Measurements from ENCODE around the gene PDZK1IP1.

The PDZK1IP1 gene

DNA sequence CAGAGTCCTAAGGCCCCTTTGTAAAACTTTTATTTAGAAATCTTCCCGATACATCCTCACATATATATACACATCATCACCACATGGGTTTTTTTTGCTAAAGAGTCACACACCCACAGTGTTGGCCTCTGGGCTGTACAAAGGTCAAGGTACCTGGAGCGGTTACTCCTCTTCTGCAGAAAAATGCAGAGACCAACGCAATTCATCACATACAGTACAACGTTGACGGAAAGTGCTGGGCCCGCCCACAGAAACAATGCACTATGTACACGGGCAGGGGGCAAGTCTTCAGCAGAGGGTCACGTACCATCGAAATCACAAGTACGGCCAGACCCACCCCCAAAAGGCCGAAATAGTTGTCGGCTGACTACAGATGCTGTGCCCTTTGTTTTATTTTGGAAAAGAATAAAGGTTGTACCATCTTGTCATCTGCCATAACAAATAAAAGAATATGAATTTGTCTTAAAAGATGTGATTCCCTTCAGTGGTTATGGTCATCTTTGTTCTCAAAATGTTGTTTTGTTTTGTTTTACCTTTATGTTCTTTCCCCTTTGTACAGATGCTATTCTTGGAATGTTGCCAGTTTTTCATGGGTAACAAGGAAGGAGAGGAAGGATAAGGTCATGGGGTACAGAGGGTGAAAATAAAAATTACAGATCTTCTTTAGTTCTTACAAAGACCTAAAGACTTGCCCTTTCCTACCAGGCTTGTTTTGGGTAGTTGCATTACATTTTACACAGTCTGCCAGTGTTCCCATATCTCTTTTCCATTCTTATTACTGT, 26.6 kb upstream of the PDZK1IP1 start:
- no peaks in the 10 kb centered on the region for H3K9me3 ChIP-seq (ENCODE audit: insufficient read depth, low read length)
- no peak overlapping the region for H3K4me2 ChIP-seq (ENCODE audit: low read depth, low read length, poor library complexity, severe bottlenecking)
- no peaks in the 10 kb centered on the region for H3F3A ChIP-seq (ENCODE audit: insufficient read depth)
- H2AFZ ChIP-seq (ENCODE audit: low read depth, low read length, severe bottlenecking), result no peak overlapping the region
- no peaks in the 10 kb centered on the region for H3K27me3 ChIP-seq (ENCODE audit: low read length)
- H3K79me2 ChIP-seq (ENCODE audit: insufficient read depth, low read length), result no peaks in the 10 kb centered on the region
- no peaks in the 10 kb centered on the region for H3K9me2 ChIP-seq (replicated peaks; ENCODE audit: insufficient read depth, low read length)
- no peak overlapping the region for H3K9ac ChIP-seq (ENCODE audit: low read length)
- TF ChIP-seq, protein P1, sequence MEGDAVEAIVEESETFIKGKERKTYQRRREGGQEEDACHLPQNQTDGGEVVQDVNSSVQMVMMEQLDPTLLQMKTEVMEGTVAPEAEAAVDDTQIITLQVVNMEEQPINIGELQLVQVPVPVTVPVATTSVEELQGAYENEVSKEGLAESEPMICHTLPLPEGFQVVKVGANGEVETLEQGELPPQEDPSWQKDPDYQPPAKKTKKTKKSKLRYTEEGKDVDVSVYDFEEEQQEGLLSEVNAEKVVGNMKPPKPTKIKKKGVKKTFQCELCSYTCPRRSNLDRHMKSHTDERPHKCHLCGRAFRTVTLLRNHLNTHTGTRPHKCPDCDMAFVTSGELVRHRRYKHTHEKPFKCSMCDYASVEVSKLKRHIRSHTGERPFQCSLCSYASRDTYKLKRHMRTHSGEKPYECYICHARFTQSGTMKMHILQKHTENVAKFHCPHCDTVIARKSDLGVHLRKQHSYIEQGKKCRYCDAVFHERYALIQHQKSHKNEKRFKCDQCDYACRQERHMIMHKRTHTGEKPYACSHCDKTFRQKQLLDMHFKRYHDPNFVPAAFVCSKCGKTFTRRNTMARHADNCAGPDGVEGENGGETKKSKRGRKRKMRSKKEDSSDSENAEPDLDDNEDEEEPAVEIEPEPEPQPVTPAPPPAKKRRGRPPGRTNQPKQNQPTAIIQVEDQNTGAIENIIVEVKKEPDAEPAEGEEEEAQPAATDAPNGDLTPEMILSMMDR (IDR thresholded peaks at IDR 0.05; ENCODE audit: insufficient read depth, low read length, poor library complexity, severe bottlenecking), result no peak
- TF ChIP-seq EZH2phosphoT487 (conservative IDR thresholded peaks at IDR 0.05; ENCODE audit: low read length), result no peak
- no peak overlapping the region for H3K27ac ChIP-seq (ENCODE audit: low read depth, low read length)
- H3K36me3 ChIP-seq (ENCODE audit: low read length), result no peaks in the 10 kb centered on the region
- no peaks in the 10 kb centered on the region for H4K20me1 ChIP-seq (ENCODE audit: low read depth, low read length)
- H3K4me3 ChIP-seq (ENCODE audit: insufficient read depth, low read length, poor library complexity, severe bottlenecking), result no peak overlapping the region

DNA sequence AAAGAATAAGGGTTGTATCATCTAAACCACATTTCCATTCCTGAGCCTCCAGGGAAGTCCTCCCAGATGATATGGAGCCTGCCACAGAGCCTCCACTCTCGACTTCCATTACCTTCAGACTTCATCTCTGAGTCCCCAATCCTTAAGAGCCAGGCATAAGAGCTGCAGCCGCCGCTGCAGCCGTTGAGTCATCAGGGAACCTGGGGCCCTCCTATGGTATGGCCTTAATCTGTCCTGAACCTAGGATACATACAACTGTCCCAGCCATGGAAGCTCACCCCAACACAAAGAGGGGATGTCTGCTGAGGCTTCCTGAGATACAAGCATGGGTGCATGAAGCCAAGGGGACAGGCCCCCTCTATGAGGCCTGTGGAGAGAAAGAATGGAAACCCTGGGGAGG, 25.9 kb upstream of the PDZK1IP1 start:
- Histone ChIP-seq H3K4me3 (ENCODE audit: insufficient read depth, low read length, poor library complexity, severe bottlenecking) (no peak overlapping the region), H3K27ac (ENCODE audit: low read depth, low read length) (no peak overlapping the region), H3K27me3 (ENCODE audit: low read length) (no peaks in the 10 kb centered on the region), H3K9ac (ENCODE audit: low read length) (no peak overlapping the region), H4K20me1 (ENCODE audit: low read depth, low read length) (no peaks in the 10 kb centered on the region), H3F3A (ENCODE audit: insufficient read depth) (no peaks in the 10 kb centered on the region), H3K4me2 (ENCODE audit: low read depth, low read length, poor library complexity, severe bottlenecking) (no peak overlapping the region), H3K79me2 (ENCODE audit: insufficient read depth, low read length) (no peaks in the 10 kb centered on the region), H2AFZ (ENCODE audit: low read depth, low read length, severe bottlenecking) (no peak overlapping the region), H3K9me2 (replicated peaks; ENCODE audit: insufficient read depth, low read length) (no peaks in the 10 kb centered on the region), H3K36me3 (ENCODE audit: low read length) (no peaks in the 10 kb centered on the region), H3K9me3 (ENCODE audit: insufficient read depth, low read length) (no peaks in the 10 kb centered on the region)
- TF ChIP-seq EZH2phosphoT487 (conservative IDR thresholded peaks at IDR 0.05; ENCODE audit: low read length), result no peak
- TF ChIP-seq, protein P1 (IDR thresholded peaks at IDR 0.05; ENCODE audit: insufficient read depth, low read length, poor library complexity, severe bottlenecking), result no peak

DNA sequence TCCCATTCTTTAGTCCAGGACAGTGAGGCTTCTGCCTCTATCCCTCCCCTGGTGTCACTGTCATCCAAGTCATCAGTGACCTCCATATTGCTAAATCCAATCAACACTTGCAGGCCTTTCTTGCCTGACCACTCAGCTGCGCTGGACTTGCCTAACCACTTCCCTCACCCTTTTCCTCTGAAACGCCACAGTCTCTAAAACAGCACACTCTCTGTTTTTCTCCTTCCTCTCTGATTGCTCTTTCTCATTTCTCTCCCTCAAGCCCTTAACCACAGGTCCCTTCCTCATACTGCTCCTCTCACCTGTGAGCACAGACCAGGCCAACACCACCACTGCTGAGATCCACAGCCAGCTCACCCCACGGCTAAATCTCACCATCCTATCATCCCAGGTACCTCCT, 24.7 kb upstream of the PDZK1IP1 start:
- Histone ChIP-seq H3K4me2 (ENCODE audit: low read depth, low read length, poor library complexity, severe bottlenecking) (no peak overlapping the region), H3F3A (ENCODE audit: insufficient read depth) (no peaks in the 10 kb centered on the region), H3K27me3 (ENCODE audit: low read length) (no peaks in the 10 kb centered on the region), H3K27ac (ENCODE audit: low read depth, low read length) (no peak overlapping the region), H3K9me3 (ENCODE audit: insufficient read depth, low read length) (no peaks in the 10 kb centered on the region), H3K4me3 (ENCODE audit: insufficient read depth, low read length, poor library complexity, severe bottlenecking) (no peak overlapping the region), H2AFZ (ENCODE audit: low read depth, low read length, severe bottlenecking) (no peak overlapping the region), H3K9me2 (replicated peaks; ENCODE audit: insufficient read depth, low read length) (no peaks in the 10 kb centered on the region), H3K36me3 (ENCODE audit: low read length) (no peaks in the 10 kb centered on the region), H4K20me1 (ENCODE audit: low read depth, low read length) (no peaks in the 10 kb centered on the region), H3K9ac (ENCODE audit: low read length) (no peak overlapping the region), H3K79me2 (ENCODE audit: insufficient read depth, low read length) (no peaks in the 10 kb centered on the region)
- TF ChIP-seq EZH2phosphoT487 (conservative IDR thresholded peaks at IDR 0.05; ENCODE audit: low read length), result no peak
- TF ChIP-seq, protein P1 (IDR thresholded peaks at IDR 0.05; ENCODE audit: insufficient read depth, low read length, poor library complexity, severe bottlenecking), result no peak

Data from SU-DHL-6 (cell line).